ENCODE results near the gene MAGEF1.

The MAGEF1 gene

DNA sequence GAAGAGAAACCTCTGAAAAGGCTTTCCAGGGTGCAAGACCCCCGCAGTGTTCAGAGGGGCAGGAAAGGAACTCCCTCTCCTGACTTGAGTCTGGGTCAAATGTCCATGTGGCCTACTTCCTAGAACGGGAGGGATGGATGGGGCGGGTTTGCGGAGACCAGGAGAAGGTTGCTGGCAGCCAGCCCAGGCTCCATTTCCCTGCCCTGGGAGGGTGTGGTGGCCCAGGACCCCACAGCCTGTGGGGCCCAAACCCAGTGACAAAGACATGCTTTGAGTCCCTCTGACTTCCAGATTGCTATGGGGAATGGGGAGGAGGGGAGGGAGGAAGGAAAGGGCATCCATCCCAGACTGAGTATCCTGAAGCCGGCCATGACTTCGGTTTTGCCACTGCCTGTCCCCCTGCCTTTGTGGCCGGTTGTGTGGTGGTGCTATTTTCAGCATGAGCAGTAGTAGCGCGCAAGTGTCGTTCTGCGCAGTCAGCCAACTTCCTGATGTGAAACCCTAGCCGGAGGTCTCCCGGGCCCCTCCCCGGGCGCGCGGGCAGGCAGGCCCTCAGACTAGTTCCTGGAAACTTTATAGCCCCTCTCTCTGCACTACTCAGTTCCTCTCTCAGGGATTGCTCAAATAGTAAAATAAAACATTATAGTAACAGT is 24.4 kb downstream of the MAGEF1 start:
- DNase-seq, result no peak

DNA sequence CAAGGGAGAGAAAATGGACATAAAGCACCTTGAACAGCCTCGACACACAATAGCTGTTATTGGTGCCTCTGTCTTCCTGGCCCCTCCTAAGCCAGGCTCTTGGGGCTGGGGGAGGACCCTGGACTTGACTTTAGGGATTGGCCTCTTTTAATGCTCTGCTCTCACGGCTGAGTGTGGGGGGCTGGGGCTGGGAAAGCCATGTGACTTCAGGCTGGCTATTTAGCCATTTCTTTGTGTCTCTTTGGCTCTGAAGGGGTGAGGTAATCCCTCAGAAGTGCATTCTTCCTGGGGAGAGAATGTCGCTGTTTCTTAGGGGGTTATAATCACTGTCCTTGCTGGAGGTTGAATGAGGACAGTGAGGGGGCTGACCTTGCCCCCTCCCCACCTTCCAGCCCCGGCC is 26.2 kb downstream of the MAGEF1 start:
- DNase-seq, result no peak

DNA sequence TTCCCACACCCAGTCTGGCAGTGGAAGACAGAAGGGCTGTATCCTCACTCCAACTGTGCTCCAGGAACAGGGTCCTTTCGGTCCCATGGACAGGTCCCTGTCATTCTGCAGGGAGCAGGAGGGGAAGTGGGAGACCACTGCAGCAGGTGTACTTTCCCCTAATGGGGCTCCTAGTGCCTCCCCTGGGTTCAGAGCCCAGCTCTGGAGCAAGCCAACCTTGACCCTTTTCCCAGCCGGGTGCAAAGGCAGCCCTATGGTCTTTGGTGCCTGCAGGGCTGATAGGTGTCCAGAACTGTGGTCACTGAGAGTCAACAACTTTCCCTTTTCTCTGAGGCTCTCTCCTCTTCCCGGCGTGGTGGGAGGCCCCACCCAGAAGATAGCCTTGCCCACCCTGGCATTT is 26.8 kb downstream of the MAGEF1 start:
- no peak for DNase-seq

- no peak for DNase-seq
These were observed 27.8 kb downstream of the MAGEF1 start for GRCh38 chr3:184683900-184684560.

DNA sequence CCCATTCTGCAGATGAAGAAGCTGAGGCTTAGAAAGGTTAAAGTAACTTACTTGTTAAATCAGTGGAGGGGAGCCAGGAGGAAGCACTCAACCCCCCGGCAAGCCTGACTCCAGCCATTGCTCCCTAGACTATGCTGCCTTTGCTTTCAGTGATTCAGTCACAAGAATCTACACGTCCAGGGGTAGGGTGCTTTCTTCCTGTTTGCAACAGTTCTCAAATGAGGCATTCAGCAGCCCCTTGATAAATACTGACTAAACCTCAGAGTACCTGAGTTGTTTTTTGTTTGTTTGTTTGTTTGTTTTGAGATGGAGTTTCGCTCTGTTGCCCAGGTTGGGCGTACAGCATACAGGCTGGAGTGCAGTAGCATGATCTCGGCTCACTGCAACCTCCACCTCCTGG is 28.6 kb downstream of the MAGEF1 start:
- DNase-seq, result no peak

DNA sequence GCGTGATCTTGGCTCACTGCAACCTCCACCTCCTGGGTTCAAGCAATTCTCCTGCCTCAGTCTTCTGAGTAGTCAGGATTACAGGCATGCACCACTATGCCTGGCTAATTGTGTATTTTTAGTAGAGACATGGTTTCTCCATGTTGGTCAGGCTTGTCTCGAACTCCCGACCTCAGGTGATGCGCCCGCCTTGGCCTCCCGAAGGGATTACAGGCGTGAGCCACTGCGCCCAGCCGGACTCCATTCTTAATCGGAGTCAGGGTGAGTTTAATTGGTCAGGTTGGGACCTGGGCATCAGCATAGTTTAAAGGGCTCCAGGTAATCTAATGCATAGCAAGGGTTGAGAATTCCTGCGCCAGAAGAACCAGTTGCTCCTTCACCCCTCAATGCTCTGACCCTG is 29.2 kb downstream of the MAGEF1 start:
- no peak for DNase-seq

DNA sequence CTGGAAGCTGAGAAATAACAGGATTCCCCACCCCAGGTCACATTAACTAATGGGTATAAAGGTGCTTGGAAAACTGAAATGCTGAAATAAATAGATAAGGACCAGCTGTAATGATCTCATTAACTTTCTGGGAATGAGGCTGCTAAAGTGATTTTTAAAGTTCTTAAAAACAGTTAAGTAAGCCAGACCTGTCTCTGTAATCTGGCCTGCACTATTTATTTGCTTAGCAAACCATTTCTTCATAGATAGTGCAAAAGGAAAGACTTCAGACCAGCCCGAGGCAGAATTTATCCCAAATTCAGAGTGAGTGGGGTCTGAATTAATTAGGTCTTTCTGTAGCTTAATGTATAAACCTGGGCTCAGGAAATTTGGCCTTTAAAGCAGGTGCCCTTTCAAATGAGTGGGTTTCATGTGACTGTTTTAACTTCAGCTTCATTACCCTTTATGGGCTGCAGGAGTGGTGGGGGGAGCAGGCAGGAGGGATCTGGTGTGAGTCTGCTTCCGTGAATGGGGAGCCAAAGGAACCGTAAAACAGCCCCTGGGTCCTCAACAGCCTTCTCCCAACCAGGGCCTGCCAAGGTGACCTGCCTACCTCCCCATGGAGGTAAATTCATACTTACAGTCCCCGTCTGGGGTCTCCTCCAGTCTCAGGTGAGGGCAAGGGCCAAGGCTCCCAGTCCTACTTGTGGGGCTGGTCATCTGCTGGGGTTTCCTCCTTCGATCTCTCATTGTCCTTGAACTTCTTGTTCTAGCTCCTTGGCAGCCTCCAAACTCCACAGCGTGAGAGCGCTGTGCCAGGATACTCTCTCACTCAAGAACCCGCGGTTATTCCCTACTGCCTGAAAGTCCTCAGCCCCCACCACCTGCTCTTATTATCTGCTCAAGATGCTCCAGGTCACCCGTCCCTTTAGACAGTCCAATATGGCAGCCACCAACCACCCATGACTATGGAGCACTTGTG is 31.2 kb downstream of the MAGEF1 start:
- DNase-seq, result peak; percentile 46

- peak; percentile 30 for DNase-seq
These were observed 32.6 kb downstream of the MAGEF1 start for GRCh38 chr3:184679056-184679816.

DNA sequence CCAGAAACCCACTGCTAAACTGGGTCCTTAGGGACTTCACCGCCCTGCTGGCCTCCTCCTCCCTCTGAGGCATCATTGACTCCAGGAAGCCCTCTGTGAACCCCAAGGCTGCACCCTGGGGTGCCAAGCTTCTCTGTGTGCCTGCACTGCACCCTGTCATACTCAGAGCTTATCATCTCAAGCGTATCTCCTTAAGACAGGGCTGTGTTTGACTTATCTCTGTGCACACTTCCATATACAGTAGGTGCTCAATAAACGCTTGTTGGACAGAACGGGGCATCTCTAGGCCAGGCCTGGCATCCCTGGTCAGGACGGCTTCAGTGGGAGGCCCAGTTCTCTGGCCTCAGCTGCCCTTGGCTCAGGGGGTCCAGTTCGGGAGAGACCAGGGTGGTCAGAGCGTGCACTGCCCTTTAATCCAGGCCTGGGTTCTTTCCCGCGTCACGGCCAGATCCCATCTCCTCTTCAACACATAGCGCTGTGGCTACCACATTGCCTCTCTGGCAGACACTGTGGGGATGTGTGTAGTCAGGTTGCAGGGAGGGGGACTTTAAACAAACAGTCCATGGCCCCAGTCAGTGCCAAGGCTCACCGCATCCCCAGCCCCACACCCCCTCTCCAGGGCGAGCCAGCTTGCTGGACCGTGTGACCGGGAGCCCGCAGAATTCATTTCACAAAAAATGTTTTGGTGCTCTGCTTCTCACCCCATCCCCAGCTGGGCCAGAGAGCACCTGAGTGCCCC is 33.4 kb downstream of the MAGEF1 start:
- no peak for DNase-seq

GRCh38 chr3:184677344-184678316 is 34.2 kb downstream of the MAGEF1 start:
- no peak for DNase-seq

DNA sequence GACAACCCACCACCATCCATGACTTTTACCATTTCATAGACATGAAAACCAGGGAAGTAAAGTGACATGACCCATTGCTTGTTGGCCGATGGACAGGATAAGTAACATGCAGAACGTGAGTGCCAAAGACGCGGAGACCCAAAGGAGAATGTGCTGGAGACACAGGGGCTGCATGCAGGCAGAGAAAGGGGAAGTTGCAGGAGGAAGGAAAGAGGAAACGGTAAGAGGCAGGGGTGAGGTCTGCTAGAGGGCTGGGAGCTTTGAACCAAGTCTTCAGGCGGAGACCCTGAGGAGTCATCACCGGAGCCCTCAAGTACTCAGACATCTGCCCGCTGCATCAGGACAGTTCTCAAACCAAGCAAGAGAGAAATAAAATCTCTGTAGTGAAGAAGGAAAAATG is 34.9 kb downstream of the MAGEF1 start:
- no peak for DNase-seq

GRCh38 chr3:184674626-184675025 is 37.2 kb downstream of the MAGEF1 start:
- DNase-seq, result no peak

DNA sequence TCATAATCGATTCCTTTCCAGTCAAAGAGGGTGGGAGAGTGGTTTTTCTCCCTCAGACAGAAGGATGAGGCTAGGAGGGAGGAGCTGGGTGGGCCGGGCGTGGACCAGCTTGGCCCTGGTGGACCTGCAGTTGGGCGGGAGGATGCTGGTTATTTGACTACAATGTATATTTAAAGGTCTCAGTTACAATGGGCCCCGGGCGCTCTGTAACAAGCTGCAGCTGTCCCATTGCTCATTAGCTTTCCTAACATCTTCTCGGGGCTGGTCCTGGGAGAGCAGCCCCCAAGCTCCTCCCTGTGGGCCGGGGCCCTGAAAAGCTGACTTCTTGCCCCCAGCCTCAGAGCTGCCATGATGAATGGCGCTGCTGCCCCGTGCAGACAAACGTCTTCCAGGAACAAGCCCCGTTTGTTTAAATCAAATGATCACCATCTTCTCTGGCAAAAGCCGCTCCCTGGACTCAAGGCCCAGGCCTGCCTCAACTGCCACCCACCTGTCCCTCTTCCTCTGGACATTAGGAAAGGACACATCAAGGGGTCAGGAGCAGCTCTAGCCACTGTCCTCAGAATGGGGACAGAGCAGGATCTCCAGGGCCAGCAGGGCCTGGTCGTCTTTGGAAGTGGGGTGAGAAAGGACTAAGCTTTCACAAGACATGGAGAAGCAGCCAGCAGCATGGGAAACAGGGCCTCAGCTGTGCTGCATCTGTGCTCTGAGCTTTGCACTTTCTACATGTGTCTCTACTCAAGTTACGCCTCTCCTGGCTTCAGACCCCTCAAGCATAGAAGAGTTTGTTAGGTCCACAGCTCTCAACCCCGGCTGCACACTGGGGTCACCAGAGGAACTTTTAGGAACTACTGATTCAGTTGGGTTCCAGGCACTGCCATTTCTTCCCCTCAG is 38.6 kb downstream of the MAGEF1 start:
- no peak for DNase-seq

- no peak for DNase-seq
These were observed 39.5 kb downstream of the MAGEF1 start for GRCh38 chr3:184672335-184672734.

DNA sequence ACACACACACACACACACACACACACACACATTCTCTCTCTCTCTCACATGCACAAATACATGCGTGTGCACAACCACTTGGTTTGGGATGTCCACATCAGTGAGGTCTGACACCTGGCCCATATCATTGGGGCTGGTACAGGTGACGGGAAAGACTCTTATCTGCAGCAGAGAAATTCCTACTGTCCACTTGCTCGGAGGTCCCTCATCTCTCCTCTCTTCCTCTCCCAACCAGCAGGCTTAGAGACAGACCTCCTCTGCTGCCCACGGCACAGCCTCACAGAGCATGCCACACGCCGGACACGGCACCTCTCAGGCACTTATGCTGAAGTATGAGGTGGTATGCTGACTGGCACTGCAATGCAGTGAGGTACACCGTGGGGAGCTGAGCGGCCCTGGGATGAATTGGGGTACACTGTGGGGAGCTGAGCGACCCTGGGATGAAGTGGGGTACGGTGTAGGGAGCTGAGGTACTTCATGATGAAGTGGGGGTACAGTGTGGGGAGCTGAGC is 41.7 kb downstream of the MAGEF1 start:
- no peak for DNase-seq

- DNase-seq, result no peak
These were observed 42.3 kb downstream of the MAGEF1 start for GRCh38 chr3:184669578-184669977.

- no peak for DNase-seq
These were observed 45.4 kb downstream of the MAGEF1 start for GRCh38 chr3:184666442-184666841.

DNA sequence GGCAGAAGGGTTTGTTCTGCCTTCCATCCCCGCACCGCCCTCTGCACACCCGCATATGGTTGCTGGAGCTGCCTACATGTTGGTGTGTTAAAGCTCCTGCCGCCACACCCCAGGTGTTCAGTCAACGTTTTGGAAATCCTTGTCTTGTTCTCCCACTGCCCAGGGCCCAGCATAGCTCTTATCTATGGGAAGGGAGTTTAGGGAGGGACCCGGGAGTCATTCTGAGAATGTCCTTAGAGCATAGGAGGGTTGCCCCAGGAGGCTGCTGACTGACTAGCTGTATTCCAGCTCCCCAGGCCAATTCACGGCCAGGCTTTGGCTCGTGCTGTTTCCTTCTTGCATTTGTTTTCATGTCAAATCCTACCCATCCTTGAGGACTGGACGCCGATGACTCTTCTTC is 46.8 kb downstream of the MAGEF1 start:
- no peak for DNase-seq

GRCh38 chr3:184663756-184664155 is 48.1 kb downstream of the MAGEF1 start:
- no peak for DNase-seq

- DNase-seq, result no peak
These were observed 48.5 kb downstream of the MAGEF1 start for GRCh38 chr3:184663356-184663755.

All from NCI-H2171 (cell line).